ENCODE data around the gene SOHLH1.

SOHLH1 gene

GRCh38 chr9:135716045-135716444 lies 16.8 kb upstream of the SOHLH1 start:
- Histone ChIP-seq H3K9me3 (ENCODE audit: control insufficient read depth in 5 of 5, low read length in 5 of 5) (no peaks in the 10 kb centered on the region), H3K4me1 (ENCODE audit: control insufficient read depth in 5 of 5, insufficient read depth in 5 of 5, low read length in 5 of 5) (no peaks in the 10 kb centered on the region), H3K9ac (ENCODE audit: low read length in 5 of 5) (no peak overlapping the region), H3K27ac (ENCODE audit: low read depth, low read length) (no peak overlapping the region), H3K4me3 (ENCODE audit: low read depth in 1 of 5, low read length in 5 of 5) (no peak overlapping the region), H3K36me3 (ENCODE audit: control insufficient read depth in 5 of 5, insufficient read depth in 5 of 5, low read length in 5 of 5) (no peaks in the 10 kb centered on the region), H3K27me3 (ENCODE audit: control insufficient read depth in 5 of 5, insufficient read depth in 4 of 5, low read length in 5 of 5) (peaks cover 41 to 78% (median 67%) of the 10 kb centered on the region in 5 donors)

- Histone ChIP-seq H3K9me3 (ENCODE audit: control insufficient read depth in 5 of 5, low read length in 5 of 5) (no peaks in the 10 kb centered on the region), H3K27me3 (ENCODE audit: control insufficient read depth in 5 of 5, insufficient read depth in 4 of 5, low read length in 5 of 5) (peaks cover 38 to 73% (median 66%) of the 10 kb centered on the region in 5 donors), H3K9ac (ENCODE audit: low read length in 5 of 5) (no peak overlapping the region), H3K36me3 (ENCODE audit: control insufficient read depth in 5 of 5, insufficient read depth in 5 of 5, low read length in 5 of 5) (no peaks in the 10 kb centered on the region), H3K4me1 (ENCODE audit: control insufficient read depth in 5 of 5, insufficient read depth in 5 of 5, low read length in 5 of 5) (no peaks in the 10 kb centered on the region), H3K4me3 (ENCODE audit: low read depth in 1 of 5, low read length in 5 of 5) (no peak overlapping the region), H3K27ac (ENCODE audit: low read depth, low read length) (no peak overlapping the region)
Measured at GRCh38 chr9:135715056-135715595, 15.8 kb upstream of the SOHLH1 start.

GRCh38 chr9:135714242-135715055 lies 15.2 kb upstream of the SOHLH1 start:
- H3K9ac ChIP-seq (ENCODE audit: low read length in 5 of 5), result no peak overlapping the region
- peaks cover 33 to 71% (median 66%) of the 10 kb centered on the region in 5 donors for H3K27me3 ChIP-seq (ENCODE audit: control insufficient read depth in 5 of 5, insufficient read depth in 4 of 5, low read length in 5 of 5)
- no peak overlapping the region for H3K4me3 ChIP-seq (ENCODE audit: low read depth in 1 of 5, low read length in 5 of 5)
- no peaks in the 10 kb centered on the region for H3K36me3 ChIP-seq (ENCODE audit: control insufficient read depth in 5 of 5, insufficient read depth in 5 of 5, low read length in 5 of 5)
- no peak overlapping the region for H3K27ac ChIP-seq (ENCODE audit: low read depth, low read length)
- no peaks in the 10 kb centered on the region for H3K4me1 ChIP-seq (ENCODE audit: control insufficient read depth in 5 of 5, insufficient read depth in 5 of 5, low read length in 5 of 5)
- no peaks in the 10 kb centered on the region for H3K9me3 ChIP-seq (ENCODE audit: control insufficient read depth in 5 of 5, low read length in 5 of 5)

GRCh38 chr9:135712613-135713295 lies 13.5 kb upstream of the SOHLH1 start:
- H3K4me3 ChIP-seq (ENCODE audit: low read depth in 1 of 5, low read length in 5 of 5), result no peak overlapping the region
- no peaks in the 10 kb centered on the region for H3K9me3 ChIP-seq (ENCODE audit: control insufficient read depth in 5 of 5, low read length in 5 of 5)
- no peak overlapping the region for H3K27ac ChIP-seq (ENCODE audit: low read depth, low read length)
- H3K36me3 ChIP-seq (ENCODE audit: control insufficient read depth in 5 of 5, insufficient read depth in 5 of 5, low read length in 5 of 5), result no peaks in the 10 kb centered on the region
- H3K9ac ChIP-seq (ENCODE audit: low read length in 5 of 5), result no peak overlapping the region
- H3K4me1 ChIP-seq (ENCODE audit: control insufficient read depth in 5 of 5, insufficient read depth in 5 of 5, low read length in 5 of 5), result no peaks in the 10 kb centered on the region
- H3K27me3 ChIP-seq (ENCODE audit: control insufficient read depth in 5 of 5, insufficient read depth in 4 of 5, low read length in 5 of 5), result peaks cover 28 to 60% (median 55%) of the 10 kb centered on the region in 5 donors

DNA sequence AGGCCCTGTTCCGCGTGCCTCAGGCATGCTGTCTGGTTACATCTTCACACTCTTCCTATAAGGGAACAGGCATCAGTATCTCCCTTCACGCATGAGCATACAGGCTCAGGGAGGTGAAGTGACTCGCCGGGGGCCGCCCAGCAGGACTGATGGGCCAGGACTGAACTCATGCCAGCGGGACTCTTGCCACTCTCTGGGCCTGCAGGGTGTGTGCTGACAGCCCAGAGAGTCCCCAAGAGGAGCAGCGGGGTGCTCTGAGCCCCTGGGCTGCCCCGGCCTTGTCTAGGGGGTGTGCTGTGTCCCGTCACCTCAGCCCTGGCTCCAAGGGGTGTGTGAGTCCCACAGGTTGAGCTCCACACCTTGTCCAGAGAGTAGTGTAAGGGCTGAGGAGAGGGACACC lies 12.6 kb upstream of the SOHLH1 start:
- H3K9ac ChIP-seq (ENCODE audit: low read length in 5 of 5), result no peak overlapping the region
- H3K27ac ChIP-seq (ENCODE audit: low read depth, low read length), result no peak overlapping the region
- peaks cover 19 to 53% (median 50%) of the 10 kb centered on the region in 5 donors for H3K27me3 ChIP-seq (ENCODE audit: control insufficient read depth in 5 of 5, insufficient read depth in 4 of 5, low read length in 5 of 5)
- no peaks in the 10 kb centered on the region for H3K36me3 ChIP-seq (ENCODE audit: control insufficient read depth in 5 of 5, insufficient read depth in 5 of 5, low read length in 5 of 5)
- no peak overlapping the region for H3K4me3 ChIP-seq (ENCODE audit: low read depth in 1 of 5, low read length in 5 of 5)
- no peaks in the 10 kb centered on the region for H3K9me3 ChIP-seq (ENCODE audit: control insufficient read depth in 5 of 5, low read length in 5 of 5)
- H3K4me1 ChIP-seq (ENCODE audit: control insufficient read depth in 5 of 5, insufficient read depth in 5 of 5, low read length in 5 of 5), result no peaks in the 10 kb centered on the region

DNA sequence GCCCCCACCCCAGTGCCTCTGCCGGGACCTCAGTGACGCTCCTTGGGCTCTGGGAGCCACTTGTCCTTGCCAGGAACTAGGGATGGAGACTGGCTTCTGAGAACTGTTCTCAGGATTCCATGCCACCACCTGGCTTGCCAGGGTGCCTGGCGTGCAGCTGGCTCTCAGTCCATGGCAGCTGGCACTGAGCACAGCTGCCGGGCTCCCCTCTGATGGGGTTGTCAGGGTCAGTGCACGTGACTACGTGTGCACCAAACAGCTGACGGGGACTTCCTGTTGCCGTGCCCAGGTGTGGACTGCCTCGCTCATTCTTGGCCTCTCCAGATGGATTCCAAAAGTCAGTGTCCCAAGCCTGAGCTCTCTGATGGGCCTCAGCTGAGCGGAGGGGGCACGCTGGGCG lies 12.1 kb upstream of the SOHLH1 start:
- H3K36me3 ChIP-seq (ENCODE audit: control insufficient read depth in 5 of 5, insufficient read depth in 5 of 5, low read length in 5 of 5), result no peaks in the 10 kb centered on the region
- H3K9ac ChIP-seq (ENCODE audit: low read length in 5 of 5), result no peak overlapping the region
- H3K27me3 ChIP-seq (ENCODE audit: control insufficient read depth in 5 of 5, insufficient read depth in 4 of 5, low read length in 5 of 5), result peaks cover 14 to 53% (median 48%) of the 10 kb centered on the region in 5 donors
- no peak overlapping the region for H3K4me3 ChIP-seq (ENCODE audit: low read depth in 1 of 5, low read length in 5 of 5)
- H3K4me1 ChIP-seq (ENCODE audit: control insufficient read depth in 5 of 5, insufficient read depth in 5 of 5, low read length in 5 of 5), result no peaks in the 10 kb centered on the region
- no peaks in the 10 kb centered on the region for H3K9me3 ChIP-seq (ENCODE audit: control insufficient read depth in 5 of 5, low read length in 5 of 5)
- no peak overlapping the region for H3K27ac ChIP-seq (ENCODE audit: low read depth, low read length)

GRCh38 chr9:135708164-135708563 lies 8.9 kb upstream of the SOHLH1 start:
- Histone ChIP-seq H3K4me1 (ENCODE audit: control insufficient read depth in 5 of 5, insufficient read depth in 5 of 5, low read length in 5 of 5) (no peaks in the 10 kb centered on the region), H3K36me3 (ENCODE audit: control insufficient read depth in 5 of 5, insufficient read depth in 5 of 5, low read length in 5 of 5) (no peaks in the 10 kb centered on the region), H3K27me3 (ENCODE audit: control insufficient read depth in 5 of 5, insufficient read depth in 4 of 5, low read length in 5 of 5) (peaks cover 21 to 58% (median 53%) of the 10 kb centered on the region in 5 donors), H3K27ac (ENCODE audit: low read depth, low read length) (no peak overlapping the region), H3K9ac (ENCODE audit: low read length in 5 of 5) (no peak overlapping the region), H3K9me3 (ENCODE audit: control insufficient read depth in 5 of 5, low read length in 5 of 5) (no peaks in the 10 kb centered on the region), H3K4me3 (ENCODE audit: low read depth in 1 of 5, low read length in 5 of 5) (no peak overlapping the region)

DNA sequence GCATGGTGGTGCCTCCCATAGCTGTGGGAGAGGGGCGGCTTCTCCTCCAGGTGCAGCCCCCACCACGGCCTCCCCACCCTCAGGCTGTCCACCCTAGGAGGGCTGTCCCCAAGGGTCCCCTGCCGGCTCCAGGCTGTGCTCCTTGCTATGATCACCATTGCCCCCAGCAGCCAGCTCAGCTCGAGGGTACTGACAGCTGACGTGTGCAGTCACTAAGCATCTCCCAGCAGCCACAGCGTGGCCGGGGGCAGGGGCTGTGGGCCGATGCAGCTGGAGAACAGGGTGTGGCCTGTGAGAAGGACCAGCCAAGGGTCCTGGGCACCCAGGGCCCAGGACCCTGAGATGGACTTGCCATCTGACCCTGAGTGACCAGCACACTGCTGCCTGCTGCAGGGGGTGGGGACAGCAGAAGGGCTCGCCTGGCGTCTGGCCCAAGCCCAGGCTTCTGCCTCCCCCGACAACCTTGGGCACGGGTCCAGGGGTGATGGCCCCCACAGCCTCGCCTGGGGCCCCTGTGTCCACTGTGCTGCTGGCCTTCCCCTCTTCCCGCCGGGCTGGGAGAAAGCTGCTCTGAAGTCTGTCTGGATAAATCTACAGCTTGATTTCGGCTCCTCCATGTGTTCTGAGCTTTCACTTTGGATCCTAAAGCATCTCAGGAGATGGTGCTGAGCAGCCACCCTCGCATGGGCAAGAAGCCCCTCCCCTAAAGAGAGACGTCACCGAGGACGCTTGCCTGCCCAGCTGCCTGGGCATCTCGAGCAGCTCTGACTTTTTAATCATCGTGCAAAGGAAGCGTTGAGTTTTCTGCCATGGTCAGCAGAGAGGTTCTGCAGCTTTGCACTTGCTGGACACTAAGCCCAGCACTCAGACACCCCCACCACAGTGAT lies 8.2 kb upstream of the SOHLH1 start:
- Histone ChIP-seq H3K27me3 (ENCODE audit: control insufficient read depth in 5 of 5, insufficient read depth in 4 of 5, low read length in 5 of 5) (peaks cover 22 to 58% (median 54%) of the 10 kb centered on the region in 5 donors), H3K36me3 (ENCODE audit: control insufficient read depth in 5 of 5, insufficient read depth in 5 of 5, low read length in 5 of 5) (no peaks in the 10 kb centered on the region), H3K27ac (ENCODE audit: low read depth, low read length) (no peak overlapping the region), H3K4me3 (ENCODE audit: low read depth in 1 of 5, low read length in 5 of 5) (no peak overlapping the region), H3K9me3 (ENCODE audit: control insufficient read depth in 5 of 5, low read length in 5 of 5) (no peaks in the 10 kb centered on the region), H3K4me1 (ENCODE audit: control insufficient read depth in 5 of 5, insufficient read depth in 5 of 5, low read length in 5 of 5) (no peaks in the 10 kb centered on the region), H3K9ac (ENCODE audit: low read length in 5 of 5) (no peak overlapping the region)

- peaks cover 22 to 55% (median 43%) of the 10 kb centered on the region in 5 donors for H3K27me3 ChIP-seq (ENCODE audit: control insufficient read depth in 5 of 5, insufficient read depth in 4 of 5, low read length in 5 of 5)
Measured at GRCh38 chr9:135706288-135706687, 7.0 kb upstream of the SOHLH1 start.

More at GRCh38 chr9:135706288-135706687, 7.0 kb upstream of the SOHLH1 start:
- Histone ChIP-seq H3K4me1 (ENCODE audit: control insufficient read depth in 5 of 5, insufficient read depth in 5 of 5, low read length in 5 of 5) (peaks cover 0 to 8% (median 5%) of the 10 kb centered on the region in 5 donors), H3K27ac (ENCODE audit: low read depth, low read length) (no peak overlapping the region), H3K9ac (ENCODE audit: low read length in 5 of 5) (no peak overlapping the region), H3K4me3 (ENCODE audit: low read depth in 1 of 5, low read length in 5 of 5) (no peak overlapping the region), H3K9me3 (ENCODE audit: control insufficient read depth in 5 of 5, low read length in 5 of 5) (no peaks in the 10 kb centered on the region), H3K36me3 (ENCODE audit: control insufficient read depth in 5 of 5, insufficient read depth in 5 of 5, low read length in 5 of 5) (no peaks in the 10 kb centered on the region)

Data from subcutaneous abdominal adipose tissue (tissue), 5 donors.